NCI-H345 treated with DMSO at 0.1 percent for 48 hours (cell line): ENCODE measurements around the gene FAM229A.

Experiments
- DNase-seq: peaks from one replicate; lab custom pipeline; 2025; ENCODE audit not compliant: unreplicated experiment; lab: John Stamatoyannopoulos, UW

The FAM229A gene

DNA sequence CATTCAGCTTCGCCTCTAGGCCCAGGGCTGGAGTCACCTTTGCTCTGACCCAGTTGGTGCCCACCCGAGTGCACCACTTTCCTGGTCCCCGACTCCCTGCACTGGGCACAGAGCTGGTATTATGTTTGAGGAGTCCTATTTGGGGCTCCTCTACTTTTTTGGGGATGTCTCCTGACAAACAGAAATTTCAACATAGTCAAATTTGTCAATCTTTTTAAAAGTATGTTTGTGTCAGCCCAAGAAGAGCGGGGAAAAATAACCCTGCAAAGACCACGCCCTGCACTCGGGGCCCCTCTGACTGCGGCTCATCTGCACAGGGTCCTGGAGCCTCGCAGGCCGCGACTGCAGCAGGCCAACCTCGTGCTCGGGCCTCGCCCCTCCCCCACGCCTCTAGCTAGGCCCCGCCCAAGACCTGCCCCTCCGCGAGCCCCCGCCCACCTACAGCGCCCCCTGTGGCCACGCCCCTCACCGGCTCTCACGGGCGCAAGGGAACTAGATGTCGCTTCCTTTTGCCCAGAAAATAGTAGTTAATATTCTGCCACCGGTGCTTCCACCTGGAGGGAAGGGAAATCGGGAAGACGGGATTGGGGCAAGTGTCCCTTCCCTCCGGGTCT, 11.4 kb downstream of the FAM229A start:
- DNase-seq, result peak; percentile 69

DNA sequence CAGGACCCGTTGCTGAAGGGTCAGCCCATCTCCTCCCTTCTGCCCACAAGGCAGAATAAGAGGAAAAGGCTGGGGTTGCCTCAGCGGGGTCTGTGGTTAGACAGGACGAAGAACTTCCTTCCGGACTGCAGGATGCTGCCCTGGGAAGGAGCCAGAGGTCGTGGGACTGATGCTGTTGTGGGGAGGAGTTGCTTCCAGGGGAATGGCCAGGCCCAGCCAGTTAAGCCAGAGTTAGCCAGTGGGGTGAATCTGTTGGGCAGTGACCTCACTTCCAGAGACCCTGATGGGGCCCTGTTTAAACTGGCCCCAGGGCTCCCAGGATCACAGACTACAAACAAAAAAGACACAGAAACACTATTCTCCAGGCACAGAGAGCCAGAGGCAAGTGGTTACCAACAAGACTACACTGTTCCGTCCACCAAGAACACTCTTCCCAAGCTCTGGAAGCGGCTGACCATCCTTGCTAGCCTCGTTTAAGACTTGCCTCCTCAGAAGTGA, 13.0 kb downstream of the FAM229A start:
- DNase-seq, result no peak

DNA sequence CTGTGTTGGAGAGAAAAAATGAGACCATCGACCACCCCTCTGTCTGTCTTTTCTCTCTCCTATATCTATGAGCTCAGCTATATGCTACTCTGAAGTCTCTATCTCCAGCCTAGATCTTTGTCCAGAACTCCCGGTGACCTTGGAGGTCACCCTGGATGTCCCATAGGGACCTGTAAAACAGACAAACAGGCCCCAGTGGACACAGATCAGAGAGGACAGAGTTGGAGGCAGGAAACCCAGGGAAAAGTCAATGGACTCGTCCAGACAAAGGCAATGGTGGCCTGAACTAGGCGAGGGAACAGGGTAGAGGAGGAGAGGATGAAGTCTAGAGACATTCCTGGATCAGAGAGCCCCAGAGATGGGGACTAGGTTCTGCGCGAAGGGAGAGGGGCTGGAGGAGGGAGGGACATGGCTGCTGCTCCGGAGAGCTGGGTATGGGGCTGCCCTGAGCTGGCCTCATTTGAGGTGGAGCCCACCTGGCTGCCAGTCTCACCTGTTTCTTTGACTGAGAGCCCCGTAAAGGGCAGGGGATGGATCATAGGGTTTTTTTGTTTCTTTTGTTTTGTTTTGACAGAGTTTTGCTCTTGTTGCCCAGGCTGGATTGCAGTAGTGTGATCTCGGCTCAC, 15.6 kb downstream of the FAM229A start:
- no peak for DNase-seq

DNA sequence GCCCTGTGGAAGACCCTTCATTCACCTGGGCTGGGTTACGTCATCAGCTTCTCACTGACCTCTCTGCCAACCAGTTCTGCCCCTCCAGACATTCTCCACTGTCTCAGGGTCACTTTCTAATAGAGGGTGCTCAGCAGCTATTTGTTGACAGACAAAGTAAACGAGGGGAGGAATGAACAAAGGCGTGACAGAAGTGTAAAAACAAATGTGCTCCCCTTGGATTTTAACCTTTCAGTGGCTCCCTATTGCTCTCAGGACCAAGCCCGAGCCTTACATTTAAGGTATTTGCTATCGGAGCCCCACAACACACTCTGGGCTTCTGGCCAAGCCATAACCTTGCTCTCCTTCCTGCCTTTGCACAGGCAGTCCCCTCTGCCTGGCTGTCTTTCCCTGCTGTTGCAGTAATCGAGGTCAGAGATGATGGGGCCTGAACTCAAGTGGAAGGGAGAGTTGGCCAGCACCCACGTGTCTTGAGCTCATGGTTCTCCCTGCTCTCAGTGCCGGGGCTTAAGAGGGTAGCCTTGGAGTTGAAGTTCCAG, 16.9 kb downstream of the FAM229A start:
- no peak for DNase-seq

DNA sequence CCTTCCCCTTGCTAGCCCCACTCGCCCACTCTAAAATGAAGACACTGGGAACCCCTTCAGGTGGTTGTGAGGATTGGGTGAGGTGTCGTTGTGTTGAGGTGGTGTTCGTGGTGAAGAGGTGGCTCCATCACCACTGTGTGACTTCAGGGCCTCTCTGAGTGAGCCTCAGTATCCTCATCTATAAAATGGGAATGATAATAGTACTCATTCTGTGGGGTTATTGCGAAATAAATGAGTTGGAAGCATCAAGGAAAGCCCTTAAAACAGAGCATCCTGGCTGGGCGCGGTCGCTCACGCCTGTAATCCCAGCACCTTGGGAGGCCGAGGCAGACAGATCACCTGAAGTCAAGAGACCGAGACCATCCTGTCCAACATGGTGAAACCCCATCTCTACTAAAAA, 19.6 kb downstream of the FAM229A start:
- DNase-seq, result no peak

DNA sequence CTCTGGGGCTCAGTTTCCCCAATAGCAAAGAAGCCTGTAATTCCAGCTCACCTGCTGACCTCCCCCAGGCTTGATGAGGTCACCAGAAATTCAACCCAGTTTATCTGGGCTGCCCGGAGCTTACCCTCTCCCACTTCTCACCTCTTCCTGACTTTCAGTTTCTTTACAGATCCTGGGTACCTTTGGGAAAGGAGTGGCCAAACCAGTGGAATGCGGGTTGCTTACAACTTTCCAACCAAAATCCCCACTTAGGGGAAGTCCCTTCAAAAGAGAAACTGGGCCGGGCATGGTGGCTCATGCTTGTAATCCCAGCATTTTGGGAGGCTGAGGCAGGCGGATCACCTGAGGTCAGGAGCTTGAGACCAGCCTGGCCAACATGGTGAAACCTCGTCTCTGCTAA, 20.3 kb downstream of the FAM229A start:
- no peak for DNase-seq

DNA sequence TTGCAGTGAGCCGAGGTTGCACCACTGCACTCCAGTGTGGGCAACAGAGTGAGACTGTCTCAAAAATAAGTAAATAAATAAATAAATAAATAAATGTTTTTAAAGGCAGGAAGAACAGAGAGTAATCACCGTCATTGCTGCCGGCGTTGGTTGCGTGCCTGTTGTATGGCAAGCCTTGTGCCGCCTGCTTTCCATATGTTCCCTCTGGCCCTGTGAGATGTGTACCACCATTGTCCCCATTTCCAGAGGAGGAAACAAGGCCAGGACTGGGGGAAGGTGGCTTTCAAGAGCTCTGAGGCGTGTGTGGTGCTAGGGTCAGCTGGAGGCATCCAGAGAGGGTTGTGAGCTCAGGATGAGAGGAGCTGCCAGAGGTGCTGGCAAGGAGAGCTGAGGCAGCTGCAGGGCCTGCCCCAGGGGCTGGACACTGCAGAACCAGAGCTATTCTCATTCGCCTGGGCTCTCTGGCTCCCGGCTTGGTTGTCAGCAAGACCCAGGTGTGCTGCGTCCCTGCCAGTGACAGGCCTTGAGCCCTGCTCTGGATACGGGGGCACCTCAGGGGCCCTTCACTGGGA, 21.0 kb downstream of the FAM229A start:
- no peak for DNase-seq

DNA sequence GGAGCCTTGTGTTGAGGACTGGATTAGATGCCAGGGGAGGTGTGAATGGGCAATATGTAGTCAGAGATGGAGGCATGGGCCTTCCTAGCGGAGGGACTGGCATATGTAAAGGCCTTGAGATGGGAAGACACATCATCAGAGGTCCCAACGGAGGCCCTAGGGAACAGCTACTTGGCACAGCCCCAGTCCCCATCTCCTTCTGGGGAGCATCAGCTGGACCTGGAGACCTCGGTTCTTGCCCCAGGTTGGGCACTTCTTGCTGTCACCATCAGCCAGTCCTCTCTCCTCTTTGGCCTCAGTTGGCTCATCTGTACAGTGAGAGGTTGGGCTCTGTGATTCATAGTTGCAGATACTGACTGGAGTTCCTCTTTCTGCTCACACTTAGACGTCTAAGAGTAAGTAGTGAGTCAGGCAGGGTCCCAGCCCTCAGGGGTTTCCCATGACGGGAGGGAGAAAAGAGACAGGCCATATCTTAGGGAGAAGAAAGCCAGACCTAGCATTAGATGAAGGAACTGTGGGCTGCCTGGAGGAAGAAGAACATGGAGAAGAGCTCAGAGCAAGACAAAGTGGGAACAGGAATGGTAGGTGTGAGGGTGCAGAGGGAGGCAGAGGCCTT, 22.8 kb downstream of the FAM229A start:
- DNase-seq, result no peak

DNA sequence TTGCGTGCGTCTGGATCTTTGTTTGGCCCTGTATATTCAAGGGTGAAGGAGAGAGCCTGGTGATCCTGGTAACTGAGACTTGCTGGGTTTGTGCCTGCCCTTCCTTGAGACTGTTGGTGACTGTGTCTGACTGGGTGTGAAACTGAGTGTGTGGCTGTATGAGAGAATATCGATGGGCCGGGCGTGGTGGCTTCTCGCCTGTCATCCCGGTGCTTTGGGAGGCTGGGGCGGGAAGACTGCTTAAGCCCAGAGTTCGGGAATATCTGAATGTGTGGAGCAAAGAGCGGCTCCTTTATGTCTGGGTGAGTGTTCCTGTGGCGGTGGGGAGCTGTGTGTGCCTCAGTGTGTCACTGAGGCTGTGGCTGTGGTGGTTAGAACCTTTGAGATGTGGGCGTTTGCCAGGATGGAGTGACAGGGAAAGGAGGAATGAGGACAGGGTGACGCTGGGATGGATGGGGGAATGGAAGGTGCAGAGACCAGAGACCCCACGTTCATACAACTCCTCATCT, 23.6 kb downstream of the FAM229A start:
- DNase-seq, result no peak

DNA sequence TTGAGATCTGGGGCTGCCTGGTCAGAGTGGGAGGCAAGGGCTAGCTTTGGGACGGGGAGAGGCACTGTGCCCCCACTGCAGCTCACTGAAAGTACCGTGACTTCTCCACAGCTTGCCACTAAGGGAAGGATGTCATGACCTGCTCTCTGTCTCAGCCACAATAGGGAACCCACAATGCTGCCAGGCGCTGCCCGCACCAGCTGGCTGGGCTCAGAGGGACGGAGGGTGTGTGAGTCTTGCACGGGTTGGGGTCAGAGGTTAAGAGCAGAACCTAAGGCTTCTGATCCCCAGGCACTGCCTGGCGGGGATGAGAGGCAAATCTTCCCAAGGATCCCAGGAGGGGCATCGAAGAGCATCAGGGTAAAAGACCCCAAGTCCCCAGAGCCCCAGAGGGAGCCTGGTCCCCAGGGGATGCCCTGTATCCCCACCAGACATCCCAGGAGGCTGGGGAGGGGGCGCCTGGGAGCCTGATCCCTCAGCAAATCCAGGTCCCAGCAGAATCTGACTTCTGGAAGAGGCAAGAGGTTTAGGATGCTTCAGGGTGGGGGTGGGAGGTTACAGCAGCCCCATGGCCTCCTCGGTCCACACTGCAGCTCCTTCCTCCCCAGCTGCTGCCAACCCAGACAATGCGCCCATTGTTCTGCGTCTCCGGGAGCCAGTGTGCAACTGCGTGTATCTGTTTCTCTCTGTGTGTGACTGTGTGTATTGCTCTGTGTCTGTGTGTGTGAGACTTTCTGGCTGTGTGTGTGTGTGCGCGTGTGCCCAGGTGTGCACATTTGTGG, 24.2 kb downstream of the FAM229A start:
- no peak for DNase-seq

DNA sequence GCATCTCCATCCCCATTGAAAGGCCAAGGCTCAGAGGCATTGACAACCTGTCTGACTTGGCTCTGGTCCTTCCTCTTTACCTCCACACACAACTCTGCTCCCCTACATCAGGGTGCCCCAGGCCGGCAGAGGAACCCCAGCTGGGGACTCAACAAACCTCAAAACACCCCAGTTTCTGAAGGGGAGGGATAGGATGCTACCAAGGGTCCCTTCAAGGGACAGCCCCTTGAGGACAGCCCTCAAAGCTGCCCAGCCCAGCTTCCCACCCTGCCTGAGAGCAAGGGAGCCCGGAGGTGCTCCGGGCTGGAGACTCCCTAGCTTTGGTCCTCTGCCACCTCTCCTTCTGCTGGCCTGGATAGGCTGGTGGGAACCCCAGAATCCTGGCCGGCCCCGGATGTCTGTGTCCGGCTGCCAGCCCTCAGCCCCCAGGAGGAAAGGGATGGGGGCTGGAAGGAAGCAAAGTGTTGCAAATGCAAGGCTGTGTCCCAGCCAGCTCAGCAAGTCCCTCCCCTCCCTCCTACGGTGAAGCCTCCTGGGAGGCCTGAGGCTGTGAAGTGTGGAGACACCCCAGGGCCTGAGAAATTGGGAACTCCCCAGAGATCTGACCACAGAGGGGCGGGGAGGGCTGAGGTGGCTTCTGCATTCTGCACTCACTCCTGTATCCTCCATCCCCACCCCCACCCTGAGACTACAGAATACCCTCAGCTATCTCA, 25.2 kb downstream of the FAM229A start:
- DNase-seq, result no peak

DNA sequence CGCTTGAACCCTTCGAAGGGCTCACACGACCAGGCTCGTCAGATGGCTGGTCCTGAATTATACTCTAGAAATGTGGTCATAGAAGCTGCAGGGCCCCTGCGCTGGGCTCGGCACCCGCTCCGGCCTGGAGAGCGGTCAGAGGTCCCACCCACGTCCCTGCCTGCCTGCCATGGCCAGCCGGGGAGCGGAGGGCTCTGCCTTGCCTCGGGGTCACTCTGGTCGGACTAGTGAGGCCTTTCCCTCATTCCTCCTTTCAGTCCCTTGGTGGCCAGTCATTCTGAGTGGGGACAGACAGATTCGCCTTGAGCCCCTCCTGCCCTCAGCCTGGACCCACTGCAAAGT, 25.7 kb downstream of the FAM229A start:
- DNase-seq, result no peak

DNA sequence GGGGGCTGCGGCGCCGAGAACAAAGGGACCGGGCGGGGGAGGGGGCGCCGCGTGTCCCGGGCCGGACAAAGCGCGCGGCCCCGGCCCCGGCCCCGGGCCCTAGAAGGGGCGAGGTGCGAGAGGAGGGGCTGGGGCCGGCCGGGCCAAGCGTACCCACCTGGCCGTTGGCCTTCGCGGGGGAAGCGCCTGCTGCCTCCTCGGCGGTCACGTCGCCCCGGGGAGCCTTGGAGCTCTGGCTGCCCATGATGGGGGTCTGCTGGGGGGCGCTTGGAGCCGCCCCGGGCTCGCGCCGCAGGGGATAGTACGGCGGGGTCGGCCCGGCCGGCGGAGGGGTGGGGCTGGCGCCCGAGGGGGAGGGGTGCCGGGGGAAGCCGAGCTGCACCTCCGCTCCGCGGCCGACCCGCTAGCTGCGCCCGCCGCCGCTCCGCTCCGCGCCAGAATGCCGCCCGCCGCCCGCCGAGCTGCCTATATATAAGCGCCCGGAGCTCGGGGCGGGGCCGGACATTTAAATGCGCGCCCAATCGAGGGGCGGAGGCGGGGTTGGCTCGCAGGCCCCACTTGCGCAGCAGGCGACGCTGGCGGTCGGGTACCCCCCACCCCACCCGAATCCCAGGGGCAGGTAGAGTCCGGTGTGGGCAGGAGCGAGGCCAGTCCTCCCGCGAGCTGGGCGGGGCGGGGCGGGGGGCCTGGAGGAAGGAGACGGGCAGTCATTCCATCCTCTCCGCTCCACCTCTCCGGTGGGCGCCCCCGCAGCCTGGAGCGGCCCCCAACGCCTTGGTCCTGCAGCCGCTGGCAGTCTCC, 26.3 kb downstream of the FAM229A start, which contains the start of gene MARCKSL1:
MARCKSL1 (minus strand) TSS at position 444 of the 801 bp plus-strand sequence; CDS start at position 244, 200 bp downstream.
- peak; percentile 49 for DNase-seq

DNA sequence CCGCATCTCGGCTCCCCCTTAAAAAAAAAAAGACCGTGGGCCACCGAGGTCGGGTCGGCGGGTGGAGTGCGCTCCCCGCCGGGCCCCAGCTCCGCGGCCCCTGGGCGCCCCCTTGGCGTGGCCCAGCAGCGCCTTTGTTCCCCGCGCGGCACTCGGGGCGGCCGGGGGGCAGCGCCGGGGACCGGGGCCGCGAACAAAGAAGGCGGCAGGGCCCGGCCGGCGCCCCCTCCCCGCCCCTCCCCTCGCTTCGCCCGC, 26.8 kb downstream of the FAM229A start:
- no peak for DNase-seq

DNA sequence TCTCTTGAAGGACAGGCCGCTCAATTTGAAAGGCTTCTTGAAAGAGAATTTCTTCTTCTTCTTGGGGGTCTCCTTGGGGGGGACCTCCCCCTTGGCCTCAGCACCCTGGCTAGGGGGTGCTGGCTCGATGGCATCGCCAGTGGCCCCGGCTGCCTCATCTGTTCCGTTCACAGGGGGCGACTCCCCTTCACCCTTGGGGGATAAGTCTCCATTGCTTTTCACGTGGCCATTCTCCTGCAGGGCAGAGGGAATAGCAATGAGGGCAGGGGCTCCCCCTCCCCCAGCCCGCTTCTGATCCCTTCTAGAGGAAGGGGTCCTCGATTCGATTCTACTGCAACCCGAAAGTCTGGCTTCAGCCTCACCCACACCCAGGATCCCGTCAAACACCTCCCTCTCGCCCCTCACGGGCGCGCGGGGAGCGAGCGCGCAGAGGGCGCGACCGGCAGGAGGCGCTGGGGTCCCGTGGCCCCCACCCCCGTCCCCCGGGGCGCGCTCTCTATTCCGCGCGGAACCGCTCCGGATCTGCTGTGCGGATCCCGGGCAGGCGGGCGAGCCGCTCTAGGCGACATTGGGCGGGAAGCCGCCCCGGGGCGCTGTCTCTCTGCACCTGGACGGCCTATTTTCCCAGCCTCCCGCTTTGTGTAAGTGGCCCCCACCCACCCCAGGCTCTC, 27.3 kb downstream of the FAM229A start:
- DNase-seq, result no peak

DNA sequence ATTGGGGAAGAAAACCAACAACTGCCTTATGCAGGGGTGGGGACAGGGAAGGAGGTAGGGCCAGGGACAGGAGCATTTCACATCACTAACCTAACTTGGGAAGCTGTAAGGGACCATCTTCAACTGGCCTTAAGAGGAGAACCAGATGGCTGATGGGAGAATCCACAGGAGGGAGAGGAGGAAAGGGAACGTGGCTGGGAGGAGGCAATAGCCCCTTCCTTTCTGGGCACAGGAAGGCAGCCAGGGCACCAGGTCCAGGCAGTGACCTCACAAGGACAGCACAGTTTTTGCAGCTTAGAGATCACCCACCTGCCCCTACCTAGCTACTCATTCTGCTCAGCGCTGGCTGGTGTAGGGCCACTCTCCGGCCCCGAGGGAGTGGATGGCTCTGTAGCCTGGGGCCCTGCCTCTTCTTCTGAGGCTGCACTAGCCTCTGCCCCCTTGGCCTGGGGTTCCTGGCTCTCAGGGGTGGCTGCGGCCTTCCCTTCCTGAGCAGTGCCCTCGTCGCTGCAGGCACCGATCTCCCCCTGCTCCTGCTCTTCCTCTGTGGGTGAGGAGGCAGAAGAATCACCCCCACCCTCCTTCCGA, 27.9 kb downstream of the FAM229A start:
- no peak for DNase-seq

DNA sequence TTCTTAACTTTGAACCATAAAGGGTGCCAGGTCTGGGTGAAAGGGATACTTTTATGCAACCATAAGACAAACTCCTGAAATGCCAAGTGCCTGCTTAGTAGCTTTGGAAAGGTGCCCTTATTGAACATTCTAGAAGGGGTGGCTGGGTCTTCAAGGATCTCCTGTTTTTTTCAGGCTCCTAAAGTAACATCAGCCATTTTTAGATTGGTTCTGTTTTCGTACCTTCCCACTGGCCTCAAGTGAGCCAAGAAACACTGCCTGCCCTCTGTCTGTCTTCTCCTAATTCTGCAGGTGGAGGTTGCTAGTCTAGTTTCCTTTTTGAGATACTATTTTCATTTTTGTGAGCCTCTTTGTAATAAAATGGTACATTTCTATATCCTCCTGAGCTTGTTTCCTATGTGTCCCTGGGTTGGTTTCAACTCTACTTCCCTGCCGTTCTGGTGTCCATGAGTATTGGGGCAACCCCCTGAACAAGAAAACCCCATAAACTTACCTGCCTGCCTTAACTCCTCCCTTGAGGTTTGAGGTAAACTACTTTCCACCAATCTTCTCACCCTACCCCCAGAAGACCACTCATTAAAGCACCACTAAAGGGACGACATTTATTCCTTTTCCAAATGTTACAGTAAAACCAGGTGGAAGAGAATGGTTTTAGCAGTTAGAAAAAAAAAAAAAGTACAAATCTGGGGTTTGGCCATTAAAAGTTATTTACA, 28.9 kb downstream of the FAM229A start:
- no peak for DNase-seq
